Esophagus muscularis mucosa (tissue), 4 donors: ENCODE data around the gene DSP.

Experiments used
- EP300 ChIP-seq: sonication (generic); formaldehyde crosslinking; IDR thresholded peaks from one replicate; pipeline ENCODE4 v1.6.1; 2017; ENCODE audit warnings: antibody characterized with exemption
- POLR2A ChIP-seq: fragments of 450-650 bp; IDR thresholded peaks from one replicate; pipeline ENCODE4 v1.6.1; 2017; ENCODE audit warnings: antibody characterized with exemption, moderate library complexity, mild to moderate bottlenecking, low read depth
- POLR2AphosphoS5 ChIP-seq, 2 donors: sonication (generic); formaldehyde crosslinking; IDR thresholded peaks; one replicate each; pipeline ENCODE4 v1.6.1; 2017; ENCODE audit warnings: antibody characterized with exemption in 2 of 2
- TF ChIP-seq, protein P1 (sequence below), 3 experiments: fragments of 200-600 bp in 2 of 3; fragments of 450-650 bp in 1 of 3; sonication (generic) in 2 of 3; IDR thresholded peaks; one replicate each; pipeline ENCODE4 v1.5.1; 2017 to 2019; ENCODE audit warnings: antibody characterized with exemption in 3 of 3, mild to moderate bottlenecking in 2 of 3, moderate library complexity in 1 of 3

DNA sequence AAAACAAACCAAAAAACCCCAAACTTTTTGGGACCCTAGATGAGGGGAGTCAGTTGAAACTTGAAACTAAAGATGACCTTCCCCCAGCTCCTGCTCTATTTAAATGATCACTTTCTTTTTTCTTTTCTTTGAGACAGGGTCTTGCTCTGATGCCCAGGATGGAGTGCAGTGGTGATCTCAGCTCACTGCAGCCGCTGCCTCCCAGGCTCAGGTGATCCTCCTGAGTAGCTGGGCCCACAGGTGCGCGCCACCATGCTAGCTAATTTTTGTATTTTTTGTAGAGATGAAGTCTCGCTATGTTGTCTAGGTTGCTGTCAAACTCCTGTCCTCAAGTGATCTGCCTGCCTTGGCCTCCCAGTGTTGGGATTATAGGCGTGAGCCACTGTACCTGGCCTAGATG lies 7.3 kb upstream of the DSP start:
- TF ChIP-seq POLR2AphosphoS5 (IDR thresholded peaks at IDR 0.05) (no peak), EP300 (no peak), POLR2A (no peak)
- TF ChIP-seq, protein P1, sequence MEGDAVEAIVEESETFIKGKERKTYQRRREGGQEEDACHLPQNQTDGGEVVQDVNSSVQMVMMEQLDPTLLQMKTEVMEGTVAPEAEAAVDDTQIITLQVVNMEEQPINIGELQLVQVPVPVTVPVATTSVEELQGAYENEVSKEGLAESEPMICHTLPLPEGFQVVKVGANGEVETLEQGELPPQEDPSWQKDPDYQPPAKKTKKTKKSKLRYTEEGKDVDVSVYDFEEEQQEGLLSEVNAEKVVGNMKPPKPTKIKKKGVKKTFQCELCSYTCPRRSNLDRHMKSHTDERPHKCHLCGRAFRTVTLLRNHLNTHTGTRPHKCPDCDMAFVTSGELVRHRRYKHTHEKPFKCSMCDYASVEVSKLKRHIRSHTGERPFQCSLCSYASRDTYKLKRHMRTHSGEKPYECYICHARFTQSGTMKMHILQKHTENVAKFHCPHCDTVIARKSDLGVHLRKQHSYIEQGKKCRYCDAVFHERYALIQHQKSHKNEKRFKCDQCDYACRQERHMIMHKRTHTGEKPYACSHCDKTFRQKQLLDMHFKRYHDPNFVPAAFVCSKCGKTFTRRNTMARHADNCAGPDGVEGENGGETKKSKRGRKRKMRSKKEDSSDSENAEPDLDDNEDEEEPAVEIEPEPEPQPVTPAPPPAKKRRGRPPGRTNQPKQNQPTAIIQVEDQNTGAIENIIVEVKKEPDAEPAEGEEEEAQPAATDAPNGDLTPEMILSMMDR (IDR thresholded peaks at IDR 0.05) = no peak
